ENCODE data around the gene PNPLA6. TPM values are rescaled to one million over a fixed set of nuclear protein-coding genes. Genes with fewer than 3 reads are reported as not detected.

PNPLA6 gene
- polyA plus RNA-seq, 1 donor (not counting 4 experiments of a cell fraction or from before 2014, with no cell fraction given): 22.4 TPM

DNA sequence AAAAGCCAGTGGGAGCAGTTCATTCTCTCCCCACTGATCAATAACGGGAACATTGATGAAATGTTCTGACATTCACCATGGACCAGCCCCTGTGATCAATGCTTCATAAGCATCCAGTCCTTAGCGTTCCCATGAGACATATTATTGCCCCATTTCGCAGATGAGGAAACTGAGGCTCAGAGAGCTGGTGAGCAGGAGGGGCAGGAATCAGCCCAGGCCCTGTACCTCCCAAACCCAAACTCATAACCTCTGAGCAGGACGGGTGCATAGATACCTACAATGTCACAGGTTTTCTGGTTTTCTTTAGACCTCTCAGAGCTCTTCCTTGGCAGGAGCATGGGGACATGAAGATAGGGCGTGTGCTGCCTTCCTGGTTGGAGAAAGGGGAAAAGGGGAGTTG is 11.0 kb upstream of the PNPLA6 start:
- Histone ChIP-seq H3K9ac (ENCODE audit: control insufficient read depth, extremely low read depth, insufficient read depth, low read length) (no peak overlapping the region), H3K4me1 (ENCODE audit: control insufficient read depth, extremely low read depth, insufficient read depth, low read length) (peaks cover 12% of the 10 kb centered on the region), H4K20me1 (ENCODE audit: control insufficient read depth, extremely low read depth, insufficient read depth, low read length) (no peaks in the 10 kb centered on the region), H3K27ac (ENCODE audit: control insufficient read depth, insufficient read depth, low read length) (no peak overlapping the region), H3K4me2 (ENCODE audit: control insufficient read depth, extremely low read depth, insufficient read depth, low read depth, low read length) (no peak overlapping the region), H3K36me3 (ENCODE audit: control insufficient read depth in 2 of 2, extremely low read depth in 1 of 2, insufficient read depth in 2 of 2, low read length in 2 of 2) (peaks cover 0 to 10% of the 10 kb centered on the region in 2 experiments), H3K4me3 (ENCODE audit: control insufficient read depth in 2 of 3, extremely low read depth in 1 of 3, insufficient read depth in 2 of 3, low read depth in 1 of 3, low read length in 3 of 3) (no peak overlapping the region), H3K9me1 (ENCODE audit: control insufficient read depth, extremely low read depth, insufficient read depth, low read length) (no peaks in the 10 kb centered on the region), H3K9me3 (ENCODE audit: control insufficient read depth, low read depth, low read length) (no peaks in the 10 kb centered on the region), H3K79me2 (ENCODE audit: control insufficient read depth, insufficient read depth, low read length) (no peaks in the 10 kb centered on the region), H2AFZ (ENCODE audit: control insufficient read depth, low read length) (no peak overlapping the region), H3K27me3 (ENCODE audit: control insufficient read depth, extremely low read depth, insufficient read depth, low read length) (no peaks in the 10 kb centered on the region)
- FAIRE-seq: no peak
- no peak for DNase-seq (ENCODE audit: low read depth, low spot score)
- dilution Hi-C loops (cut with MboI; ENCODE audit: extremely low pct_ligation_motif_present, low sequenced_read_pairs): no loop called here
- TF ChIP-seq, protein P1, sequence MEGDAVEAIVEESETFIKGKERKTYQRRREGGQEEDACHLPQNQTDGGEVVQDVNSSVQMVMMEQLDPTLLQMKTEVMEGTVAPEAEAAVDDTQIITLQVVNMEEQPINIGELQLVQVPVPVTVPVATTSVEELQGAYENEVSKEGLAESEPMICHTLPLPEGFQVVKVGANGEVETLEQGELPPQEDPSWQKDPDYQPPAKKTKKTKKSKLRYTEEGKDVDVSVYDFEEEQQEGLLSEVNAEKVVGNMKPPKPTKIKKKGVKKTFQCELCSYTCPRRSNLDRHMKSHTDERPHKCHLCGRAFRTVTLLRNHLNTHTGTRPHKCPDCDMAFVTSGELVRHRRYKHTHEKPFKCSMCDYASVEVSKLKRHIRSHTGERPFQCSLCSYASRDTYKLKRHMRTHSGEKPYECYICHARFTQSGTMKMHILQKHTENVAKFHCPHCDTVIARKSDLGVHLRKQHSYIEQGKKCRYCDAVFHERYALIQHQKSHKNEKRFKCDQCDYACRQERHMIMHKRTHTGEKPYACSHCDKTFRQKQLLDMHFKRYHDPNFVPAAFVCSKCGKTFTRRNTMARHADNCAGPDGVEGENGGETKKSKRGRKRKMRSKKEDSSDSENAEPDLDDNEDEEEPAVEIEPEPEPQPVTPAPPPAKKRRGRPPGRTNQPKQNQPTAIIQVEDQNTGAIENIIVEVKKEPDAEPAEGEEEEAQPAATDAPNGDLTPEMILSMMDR (optimal IDR thresholded peaks at IDR 0.05 in 1 of 3, IDR thresholded peaks at IDR 0.05 in 1 of 3, conservative IDR thresholded peaks at IDR 0.05 in 1 of 3; ENCODE audit: extremely low read depth in 1 of 3, insufficient read depth in 2 of 3, low read length in 3 of 3): no peak
- no peak for TF ChIP-seq EZH2 (IDR thresholded peaks at IDR 0.05; ENCODE audit: low read length)

DNA sequence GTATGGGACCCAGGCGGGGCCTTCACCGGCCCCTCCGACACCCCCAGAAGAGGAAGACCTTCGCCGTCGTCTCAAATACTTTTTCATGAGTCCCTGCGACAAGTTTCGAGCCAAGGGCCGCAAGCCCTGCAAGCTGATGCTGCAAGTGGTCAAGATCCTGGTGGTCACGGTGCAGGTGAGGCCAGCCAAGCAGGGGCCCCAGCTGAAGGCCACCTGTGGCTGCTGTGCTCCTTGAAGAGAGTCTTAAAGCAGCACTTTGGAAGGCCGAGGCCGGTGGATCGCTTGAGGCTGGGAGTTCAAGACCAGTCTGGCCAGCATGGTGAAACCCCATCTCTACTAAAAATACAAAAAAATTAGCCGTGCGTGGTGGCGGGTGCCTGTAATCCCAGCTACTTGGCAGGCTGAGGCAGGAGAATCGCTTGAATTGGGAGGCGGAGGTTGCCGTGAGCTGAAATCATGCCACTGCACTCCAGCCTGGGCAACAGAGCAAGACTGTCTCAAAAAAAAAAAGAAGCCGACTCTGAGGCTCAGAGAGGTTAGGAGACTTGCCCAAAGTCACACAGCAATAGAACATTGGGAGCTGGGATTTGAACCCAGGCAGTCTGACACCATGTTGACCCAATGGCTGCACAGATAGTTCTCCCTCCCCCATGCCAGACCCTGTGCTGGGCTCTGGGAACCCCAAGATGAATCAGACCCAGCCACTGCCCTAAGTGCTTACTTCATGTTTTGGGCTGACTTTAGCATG is 10.4 kb upstream of the PNPLA6 start:
- no peak overlapping the region for H3K27ac ChIP-seq (ENCODE audit: control insufficient read depth, insufficient read depth, low read length)
- no peak overlapping the region for H3K4me2 ChIP-seq (ENCODE audit: control insufficient read depth, extremely low read depth, insufficient read depth, low read depth, low read length)
- no peaks in the 10 kb centered on the region for H3K79me2 ChIP-seq (ENCODE audit: control insufficient read depth, insufficient read depth, low read length)
- peaks cover 0 to 13% of the 10 kb centered on the region in 2 experiments for H3K36me3 ChIP-seq (ENCODE audit: control insufficient read depth in 2 of 2, extremely low read depth in 1 of 2, insufficient read depth in 2 of 2, low read length in 2 of 2)
- DNase-seq (ENCODE audit: low read depth, low spot score): no peak
- H2AFZ ChIP-seq (ENCODE audit: control insufficient read depth, low read length): no peak overlapping the region
- dilution Hi-C loops (cut with MboI; ENCODE audit: extremely low pct_ligation_motif_present, low sequenced_read_pairs): no loop called here
- H4K20me1 ChIP-seq (ENCODE audit: control insufficient read depth, extremely low read depth, insufficient read depth, low read length): no peaks in the 10 kb centered on the region
- H3K9me3 ChIP-seq (ENCODE audit: control insufficient read depth, low read depth, low read length): no peaks in the 10 kb centered on the region
- no peaks in the 10 kb centered on the region for H3K9me1 ChIP-seq (ENCODE audit: control insufficient read depth, extremely low read depth, insufficient read depth, low read length)
- no peaks in the 10 kb centered on the region for H3K27me3 ChIP-seq (ENCODE audit: control insufficient read depth, extremely low read depth, insufficient read depth, low read length)
- TF ChIP-seq EZH2 (IDR thresholded peaks at IDR 0.05; ENCODE audit: low read length): no peak
- TF ChIP-seq, protein P1 (optimal IDR thresholded peaks at IDR 0.05 in 1 of 3, IDR thresholded peaks at IDR 0.05 in 1 of 3, conservative IDR thresholded peaks at IDR 0.05 in 1 of 3; ENCODE audit: extremely low read depth in 1 of 3, insufficient read depth in 2 of 3, low read length in 3 of 3): no peak
- no peak overlapping the region for H3K4me3 ChIP-seq (ENCODE audit: control insufficient read depth in 2 of 3, extremely low read depth in 1 of 3, insufficient read depth in 2 of 3, low read depth in 1 of 3, low read length in 3 of 3)
- H3K9ac ChIP-seq (ENCODE audit: control insufficient read depth, extremely low read depth, insufficient read depth, low read length): no peak overlapping the region
- FAIRE-seq: no peak
- H3K4me1 ChIP-seq (ENCODE audit: control insufficient read depth, extremely low read depth, insufficient read depth, low read length): peaks cover 12% of the 10 kb centered on the region

All from keratinocyte (primary cell).